Loucy (cell line): ENCODE data around the gene MAP4K2.

Source experiments
- CTCF ChIP-seq: fragments of 200-600 bp; sonication (generic); conservative IDR thresholded peaks from 2 replicates; pipeline ENCODE4 v1.5.1; 2014; ENCODE audit warnings: mild to moderate bottlenecking, antibody characterized with exemption, low read length
- EZH2phosphoT487 ChIP-seq: fragments of 200-600 bp; IDR thresholded peaks from 2 replicates; pipeline ENCODE4 v1.6.1; 2018; ENCODE audit warnings: antibody characterized with exemption, mild to moderate bottlenecking, moderate library complexity, borderline replicate concordance

GRCh38 chr11:64776425-64776824, 26.6 kb downstream of the MAP4K2 start:
- TF ChIP-seq CTCF (no peak), EZH2phosphoT487 (no peak)
